ENCODE measurements around the gene CDAN1. TPM values are rescaled to one million over a fixed set of nuclear protein-coding genes. Genes with fewer than 3 reads are reported as not detected.

CDAN1 gene
- polyA plus RNA-seq, 1 donor: 19.2 TPM

Other genes with a start within 250 kb of the CDAN1 start
- gene ZNF106, start 246.0 kb downstream of the CDAN1 start, polyA plus RNA-seq (ENCODE audit: insufficient read length): 56.5 TPM
- gene SNAP23, start 241.5 kb downstream of the CDAN1 start, polyA plus RNA-seq (ENCODE audit: insufficient read length): 126 TPM
- 27.1 TPM for gene LRRC57, start 188.3 kb downstream of the CDAN1 start, polyA plus RNA-seq (ENCODE audit: insufficient read length)
- 27.2 TPM for gene HAUS2, start 188.3 kb downstream of the CDAN1 start, polyA plus RNA-seq (ENCODE audit: insufficient read length)
- 14.3 TPM for gene STARD9, start 161.5 kb downstream of the CDAN1 start, polyA plus RNA-seq (ENCODE audit: insufficient read length)
- gene TTBK2, start 183.7 kb upstream of the CDAN1 start, polyA plus RNA-seq (ENCODE audit: insufficient read length): 12.8 TPM